IPS-20b (cell line): Measurements from ENCODE around the gene ZBTB40.

Source experiments
- H3K27ac ChIP-seq: one replicate; pipeline ENCODE4 v1.5.1; 2013; ENCODE audit warnings: low read length
- H3K27me3 ChIP-seq: 2 replicates; pipeline ENCODE4 v1.6.1; 2013; ENCODE audit warnings: mild to moderate bottlenecking, low read length, inconsistent platforms; ENCODE audit not compliant: insufficient read depth
- H3K36me3 ChIP-seq: 2 replicates; pipeline ENCODE4 v1.6.1; 2013; ENCODE audit warnings: low read depth, mild to moderate bottlenecking, inconsistent platforms, low read length, moderate library complexity; ENCODE audit not compliant: insufficient read depth
- H3K4me1 ChIP-seq: 2 replicates; pipeline ENCODE4 v1.6.1; 2013; ENCODE audit warnings: mild to moderate bottlenecking, control low read depth, inconsistent platforms, low read length, moderate library complexity; ENCODE audit not compliant: insufficient read depth
- H3K4me3 ChIP-seq: 2 replicates; pipeline ENCODE4 v1.5.1; 2013; ENCODE audit warnings: mild to moderate bottlenecking, low read length, inconsistent platforms
- H3K9ac ChIP-seq: 2 replicates; pipeline ENCODE4 v1.6.1; 2013; ENCODE audit warnings: low read depth, mild to moderate bottlenecking, inconsistent platforms, low read length, moderate library complexity
- H3K9me3 ChIP-seq: 2 replicates; pipeline ENCODE4 v1.6.1; 2013; ENCODE audit warnings: mild to moderate bottlenecking, low read depth, low read length, inconsistent platforms; ENCODE audit not compliant: insufficient read depth

Gene ZBTB40

DNA sequence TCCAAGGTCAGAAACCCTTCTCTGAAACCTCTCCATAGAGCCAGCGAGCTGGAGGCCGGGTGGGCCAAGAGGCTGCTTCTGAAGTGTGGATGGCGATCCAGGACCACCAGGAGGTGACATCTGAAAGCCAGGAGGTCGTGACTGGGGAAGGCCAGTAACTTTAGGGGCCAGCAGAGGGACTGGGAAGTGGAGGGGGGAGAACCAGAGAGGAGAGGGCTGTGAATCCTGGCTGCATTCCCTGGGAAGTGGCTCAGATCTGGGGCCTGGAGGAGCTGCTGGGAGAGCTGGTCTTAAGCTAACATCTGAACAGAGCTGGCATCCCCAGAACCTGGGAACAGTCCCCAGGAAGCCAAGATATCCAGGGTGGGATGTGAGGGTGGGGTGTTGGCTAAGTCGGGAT is 100.4 kb downstream of the ZBTB40 start:
- Histone ChIP-seq H3K4me3 (no peak overlapping the region), H3K27ac (no peak overlapping the region), H3K9me3 (no peaks in the 10 kb centered on the region), H3K9ac (no peak overlapping the region), H3K36me3 (no peaks in the 10 kb centered on the region), H3K27me3 (peaks cover 32% of the 10 kb centered on the region), H3K4me1 (peaks cover 11% of the 10 kb centered on the region; the same call in 1 of the 2 replicates)

DNA sequence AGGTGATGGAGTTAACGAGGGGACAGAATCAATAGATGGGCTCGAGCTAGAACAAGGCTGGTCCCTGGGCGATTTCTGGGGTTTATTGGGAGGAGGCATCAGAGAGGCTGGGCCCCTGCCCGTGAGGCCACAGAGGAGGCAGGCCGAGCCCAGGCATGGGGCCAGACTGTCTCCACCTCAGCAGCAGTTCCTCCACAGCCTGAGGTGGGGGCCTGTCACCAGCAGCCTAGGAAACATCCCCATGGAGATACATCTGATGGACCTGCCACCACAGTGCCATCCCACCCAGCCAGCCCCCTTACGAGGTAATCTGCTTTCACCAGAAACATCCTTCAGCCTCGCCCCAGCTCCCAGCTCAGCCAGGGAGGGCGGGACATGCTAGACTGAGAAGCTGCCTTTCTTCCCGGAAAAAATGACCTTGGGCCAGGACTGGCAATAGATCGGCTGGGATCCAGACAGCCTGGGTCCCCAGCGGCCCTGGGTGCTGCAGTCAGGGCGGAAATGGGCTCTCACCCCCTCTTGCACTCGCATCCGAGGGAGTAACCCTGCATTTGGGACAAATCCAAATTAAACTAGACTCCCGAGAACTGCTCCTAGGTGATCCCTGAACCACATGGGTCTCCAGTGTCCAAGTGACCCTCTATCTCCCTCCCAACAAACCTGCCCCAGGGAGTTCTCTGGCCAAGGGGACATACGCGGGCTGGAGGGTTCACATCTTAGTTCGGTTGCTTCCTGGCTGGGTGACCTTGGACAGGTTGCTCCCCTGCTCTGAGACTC is 101.6 kb downstream of the ZBTB40 start:
- no peak overlapping the region for H3K4me3 ChIP-seq
- no peaks in the 10 kb centered on the region for H3K36me3 ChIP-seq
- H3K27ac ChIP-seq: no peak overlapping the region
- no peak overlapping the region for H3K9ac ChIP-seq
- peaks cover 28% of the 10 kb centered on the region; the same call in 1 of the 2 replicates for H3K27me3 ChIP-seq
- H3K9me3 ChIP-seq: no peaks in the 10 kb centered on the region
- H3K4me1 ChIP-seq: peaks cover 12% of the 10 kb centered on the region; the same call in 1 of the 2 replicates

DNA sequence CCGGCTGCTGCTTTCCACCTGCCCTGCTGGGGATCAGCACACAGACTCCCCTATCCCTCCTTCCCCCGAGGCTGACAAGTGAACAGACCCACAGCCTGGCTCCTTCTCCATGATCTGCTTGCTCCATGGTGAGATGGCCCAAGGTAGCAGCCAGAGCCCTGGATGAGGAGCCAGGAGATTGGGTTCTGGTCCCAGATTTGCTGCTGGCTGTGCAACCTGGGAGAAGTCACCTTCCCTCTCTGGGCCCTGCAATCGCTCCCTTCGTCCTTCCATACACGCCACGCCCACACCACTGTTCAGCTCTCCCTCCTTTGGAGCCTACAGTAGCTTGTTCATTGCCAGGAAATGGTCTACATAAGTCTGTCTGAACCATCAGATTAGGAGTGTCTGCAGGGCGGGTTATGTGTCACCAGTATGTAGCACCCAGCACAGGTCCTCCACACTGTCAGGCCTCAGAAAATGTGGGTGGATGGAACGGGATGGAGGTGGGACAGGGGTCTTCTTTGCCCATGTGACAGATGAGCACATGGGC is 102.4 kb downstream of the ZBTB40 start:
- H3K27me3 ChIP-seq: peaks cover 26% of the 10 kb centered on the region; the same call in 1 of the 2 replicates
- peaks cover 12% of the 10 kb centered on the region; the same call in 1 of the 2 replicates for H3K4me1 ChIP-seq
- no peak overlapping the region for H3K9ac ChIP-seq
- no peak overlapping the region for H3K4me3 ChIP-seq
- no peaks in the 10 kb centered on the region for H3K9me3 ChIP-seq
- H3K27ac ChIP-seq: no peak overlapping the region
- H3K36me3 ChIP-seq: no peaks in the 10 kb centered on the region

DNA sequence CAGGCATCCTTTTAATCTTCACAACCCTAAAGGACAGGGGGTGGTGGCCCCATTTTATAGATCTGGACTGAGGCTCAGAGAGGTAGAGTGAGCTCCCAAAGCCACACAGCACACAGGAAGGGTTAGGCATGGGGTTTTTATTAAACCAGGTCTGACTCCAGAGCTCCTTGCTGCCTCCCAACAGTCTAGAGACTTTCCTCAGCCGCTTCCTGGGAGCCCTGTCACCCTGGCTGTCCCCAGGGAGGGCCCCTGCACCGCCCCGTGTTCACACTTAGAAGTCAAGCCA is 103.7 kb downstream of the ZBTB40 start:
- Histone ChIP-seq H3K27me3 (peaks cover 38% of the 10 kb centered on the region), H3K9ac (no peak overlapping the region), H3K36me3 (no peaks in the 10 kb centered on the region), H3K4me1 (peaks cover 12% of the 10 kb centered on the region; the same call in 1 of the 2 replicates), H3K4me3 (no peak overlapping the region), H3K27ac (no peak overlapping the region), H3K9me3 (no peaks in the 10 kb centered on the region)

DNA sequence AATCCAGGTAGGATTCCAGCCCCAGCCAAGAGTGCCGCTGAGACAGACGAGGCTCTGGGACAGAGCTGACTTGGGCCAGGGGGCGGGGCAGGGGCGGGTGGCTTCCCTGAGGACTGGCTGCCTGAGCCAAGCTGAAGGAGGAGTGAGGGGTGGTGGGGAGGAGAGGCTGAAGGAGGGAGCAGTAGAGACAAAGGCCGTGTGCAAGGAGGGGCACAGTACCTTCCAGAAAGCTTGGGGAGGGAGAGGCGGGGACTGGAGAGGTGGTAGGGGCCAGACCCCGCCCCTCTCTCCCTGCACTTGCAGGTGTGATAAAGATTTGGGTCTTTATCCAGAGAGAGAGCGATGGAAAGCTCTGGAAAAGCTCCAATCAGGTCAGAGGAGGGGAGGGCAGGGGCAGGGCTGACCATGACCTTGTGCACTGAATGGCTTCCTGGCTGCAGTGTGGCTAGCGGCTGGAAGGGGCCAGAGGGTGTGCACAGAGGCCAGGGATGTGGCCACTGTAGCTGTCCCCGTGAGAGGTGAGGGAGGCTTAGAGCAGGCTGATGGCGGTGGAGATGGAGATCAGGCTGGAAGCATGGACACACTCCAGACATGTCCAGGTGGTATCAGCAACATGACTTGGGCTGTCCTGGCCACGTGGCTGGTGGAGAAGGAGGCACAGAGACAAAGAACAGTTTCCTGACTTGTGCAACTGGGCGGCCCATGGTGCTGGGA is 104.9 kb downstream of the ZBTB40 start:
- no peak overlapping the region; the same call in 1 of the 2 replicates for H3K4me3 ChIP-seq
- H3K4me1 ChIP-seq: peaks cover 12% of the 10 kb centered on the region; the same call in 1 of the 2 replicates
- peaks cover 51% of the 10 kb centered on the region for H3K27me3 ChIP-seq
- H3K9me3 ChIP-seq: no peaks in the 10 kb centered on the region
- H3K9ac ChIP-seq: peak overlapping the region; percentile 24; the same call in 1 of the 2 replicates
- no peaks in the 10 kb centered on the region for H3K36me3 ChIP-seq
- H3K27ac ChIP-seq: no peak overlapping the region

DNA sequence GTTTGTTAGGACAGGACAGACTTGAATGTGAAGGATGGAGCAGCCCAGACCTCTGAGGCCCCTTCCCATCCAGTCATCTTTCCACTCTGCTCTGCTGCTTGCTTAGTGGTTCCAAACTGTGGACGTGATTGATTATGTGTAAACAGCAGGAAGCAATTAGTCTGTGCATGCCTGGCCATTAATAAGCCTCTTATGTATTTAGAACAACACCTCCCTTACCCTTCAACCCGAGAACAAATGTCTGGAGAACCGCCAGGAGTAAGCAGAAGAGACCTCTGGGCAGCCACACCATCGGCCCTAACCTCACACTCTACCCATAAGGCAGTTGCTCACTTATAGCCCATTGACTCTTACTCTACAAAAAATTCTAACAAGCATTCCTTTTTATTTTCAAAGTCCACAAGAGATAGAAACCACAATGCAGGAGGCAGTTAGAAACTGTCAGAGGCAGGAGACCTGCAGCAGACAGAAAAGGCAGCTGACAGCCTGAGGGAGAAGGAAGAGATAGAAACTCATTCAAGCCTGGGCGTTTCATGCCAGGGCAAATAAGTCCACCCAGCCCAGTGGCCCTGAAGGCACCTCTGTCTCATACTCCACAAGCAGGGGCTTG is 105.8 kb downstream of the ZBTB40 start:
- H3K4me3 ChIP-seq: no peak overlapping the region
- H3K27me3 ChIP-seq: peaks cover 60% of the 10 kb centered on the region

DNA sequence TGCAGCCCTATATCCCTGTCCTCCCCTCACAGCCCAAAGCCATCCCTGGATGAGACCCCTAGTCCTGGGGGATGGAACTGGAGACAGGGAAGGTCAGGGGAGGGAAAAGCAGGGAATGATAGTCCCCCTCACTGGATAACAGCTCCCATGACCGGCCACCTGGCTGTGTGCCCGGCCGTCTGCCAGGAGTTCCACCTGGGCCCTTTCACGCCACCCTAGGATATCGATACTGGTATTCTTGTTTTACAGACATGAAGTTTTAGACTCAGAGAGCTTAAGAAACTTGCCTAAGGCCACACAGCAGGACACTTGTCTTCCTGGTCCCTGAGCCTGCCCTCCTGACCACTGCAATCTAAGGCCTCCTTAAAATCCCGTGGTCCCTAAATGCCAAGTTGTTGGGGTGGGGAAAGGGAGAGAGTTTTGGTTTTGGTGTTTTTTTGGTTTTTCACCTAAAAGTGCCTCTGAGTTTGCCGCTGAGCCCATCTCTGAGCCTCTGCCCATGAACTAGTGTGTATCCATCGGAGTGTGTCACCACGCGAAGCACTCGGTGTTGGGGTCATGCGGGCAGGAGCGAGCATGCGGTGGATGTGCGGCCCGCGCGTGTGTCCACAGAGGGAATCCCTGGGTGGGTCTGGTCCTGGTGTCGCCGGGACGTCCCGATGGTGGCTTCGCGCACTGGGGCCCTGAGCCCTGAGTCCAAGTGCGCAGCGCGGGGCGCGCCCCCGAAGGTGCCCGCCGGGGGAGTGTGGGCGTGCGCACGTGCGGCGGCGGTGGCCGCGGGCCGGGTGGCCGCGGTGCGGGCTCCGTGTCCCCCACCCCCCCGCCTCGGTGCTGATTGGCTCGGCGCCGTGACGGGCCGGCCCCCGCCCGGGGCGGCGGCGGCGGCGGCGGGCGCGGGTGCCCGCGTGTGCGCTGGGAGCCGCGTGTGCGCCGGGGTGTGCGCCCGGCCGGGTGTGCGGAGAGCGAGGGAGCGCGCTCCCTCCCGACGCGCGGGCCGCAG is 111.2 kb downstream of the ZBTB40 start, which contains the start of gene EPHA8:
Gene EPHA8 (plus strand): TSS at position 906 of the 1,000 bp plus-strand sequence. CDS start 147 bp downstream, outside the sequence.
- Histone ChIP-seq H3K9ac (no peak within 1 kb of the TSS), H3K27ac (no peak within 1 kb of the TSS), H3K4me1 (no peaks in the 10 kb centered on the region), H3K36me3 (no peaks in the 10 kb centered on the region), H3K9me3 (no peaks in the 10 kb centered on the region), H3K27me3 (peaks cover 67% of the 10 kb centered on the region), H3K4me3 (peak within 1 kb of the TSS; percentile 62)

More for the DNA sequence above, 105.8 kb downstream of the ZBTB40 start:
- H3K9me3 ChIP-seq: no peaks in the 10 kb centered on the region
- peaks cover 12% of the 10 kb centered on the region; the same call in 1 of the 2 replicates for H3K4me1 ChIP-seq
- H3K36me3 ChIP-seq: no peaks in the 10 kb centered on the region
- no peak overlapping the region for H3K9ac ChIP-seq
- no peak overlapping the region for H3K27ac ChIP-seq

DNA sequence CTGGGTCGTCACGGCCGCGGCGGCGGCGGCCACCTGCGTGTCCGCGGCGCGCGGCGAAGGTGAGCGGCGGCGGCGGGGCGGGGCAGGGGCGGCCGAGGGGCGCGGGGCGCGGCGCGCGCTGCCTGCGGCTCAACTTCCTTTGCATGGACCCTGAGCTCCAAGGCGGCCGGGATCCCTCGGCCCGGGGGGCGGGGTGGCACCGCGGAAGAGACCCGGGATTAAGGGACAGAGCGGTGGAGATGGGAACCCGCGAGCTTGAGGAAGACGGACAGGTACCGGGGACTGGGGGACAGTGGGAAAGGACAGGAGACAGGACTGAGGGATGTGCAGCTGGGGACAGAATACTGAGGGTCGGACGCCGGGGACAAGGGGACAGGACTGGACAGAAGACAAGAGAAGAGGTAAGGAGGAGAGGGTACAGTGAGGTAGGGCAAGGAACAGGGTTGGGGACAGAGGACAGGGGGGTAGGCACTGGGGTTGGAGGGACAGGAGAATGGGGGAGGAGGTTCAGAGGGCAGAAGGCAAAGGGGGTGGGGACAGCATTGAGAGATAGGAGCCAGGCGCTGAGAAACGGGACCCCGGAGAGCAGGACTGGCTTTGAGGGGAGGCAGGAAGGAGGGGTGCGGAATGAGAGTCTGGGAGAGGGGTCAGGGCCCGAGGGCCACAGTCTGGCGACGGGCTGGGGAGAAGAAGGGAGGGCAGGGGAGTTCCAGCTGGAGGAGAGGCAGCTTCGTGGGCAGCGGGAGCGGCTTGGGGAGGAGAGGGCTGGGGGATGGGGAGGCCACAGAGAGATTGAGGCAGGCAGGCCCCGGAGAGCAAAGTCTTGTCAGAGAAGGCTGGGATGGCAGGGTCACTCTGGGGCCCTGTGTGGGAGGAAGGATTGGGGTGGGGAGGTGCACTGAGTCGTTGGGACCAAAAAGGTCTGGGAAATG is 112.3 kb downstream of the ZBTB40 start:
- Histone ChIP-seq H3K9me3 (no peaks in the 10 kb centered on the region), H3K27ac (no peak overlapping the region), H3K4me3 (peak overlapping the region; percentile 62), H3K27me3 (peaks cover 66% of the 10 kb centered on the region), H3K36me3 (no peaks in the 10 kb centered on the region), H3K4me1 (no peaks in the 10 kb centered on the region), H3K9ac (no peak overlapping the region)

DNA sequence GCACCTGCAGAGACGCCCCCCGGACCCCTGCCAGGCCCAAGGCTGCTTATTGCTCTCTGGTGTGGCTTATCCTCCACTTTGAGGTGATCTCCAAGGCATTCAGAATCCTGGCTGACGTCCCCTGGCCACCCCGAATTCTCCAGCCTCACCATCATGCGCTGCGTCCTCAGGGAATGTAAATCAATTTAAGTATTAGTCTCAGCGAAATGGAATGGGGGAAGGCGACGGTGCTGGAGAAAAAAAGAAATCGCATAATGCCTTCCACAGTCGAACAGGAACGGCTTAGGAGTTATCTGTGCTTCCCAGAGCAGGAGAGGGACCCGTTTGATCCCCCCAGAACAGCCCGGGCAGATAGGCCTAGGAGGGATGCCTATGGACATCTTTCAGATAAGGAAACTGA is 114.5 kb downstream of the ZBTB40 start:
- H3K9ac ChIP-seq: no peak overlapping the region
- no peak overlapping the region for H3K27ac ChIP-seq
- no peaks in the 10 kb centered on the region for H3K36me3 ChIP-seq
- H3K4me3 ChIP-seq: no peak overlapping the region
- H3K27me3 ChIP-seq: peaks cover 43% of the 10 kb centered on the region
- H3K9me3 ChIP-seq: no peaks in the 10 kb centered on the region
- no peaks in the 10 kb centered on the region for H3K4me1 ChIP-seq

DNA sequence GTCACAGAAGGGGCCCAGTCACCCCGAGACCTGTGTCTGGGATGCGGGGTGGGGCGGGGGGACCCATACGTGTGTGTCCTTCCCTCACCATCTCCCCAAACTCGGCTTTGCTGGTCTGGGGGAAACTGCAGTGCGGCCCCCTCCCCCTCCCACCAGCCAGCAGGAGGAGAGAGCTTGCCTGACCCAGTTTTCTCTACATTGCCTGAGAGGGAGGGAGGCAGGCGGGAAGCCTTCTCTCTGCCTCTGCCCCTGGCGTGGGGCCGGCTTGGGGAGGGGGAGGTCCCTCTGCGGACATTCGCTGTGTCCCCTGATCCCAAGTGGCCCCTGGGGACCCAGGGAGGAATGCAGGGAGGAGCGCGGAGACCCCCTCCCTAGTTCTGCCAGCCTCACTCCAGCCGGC is 115.5 kb downstream of the ZBTB40 start:
- no peak overlapping the region for H3K27ac ChIP-seq

More for the DNA sequence above, 115.5 kb downstream of the ZBTB40 start:
- Histone ChIP-seq H3K9me3 (no peaks in the 10 kb centered on the region), H3K4me1 (no peaks in the 10 kb centered on the region), H3K4me3 (no peak overlapping the region), H3K9ac (no peak overlapping the region), H3K36me3 (no peaks in the 10 kb centered on the region), H3K27me3 (peaks cover 33% of the 10 kb centered on the region)
